Measurements from ENCODE around the gene RGS14.
A peak's percentile ranks its signal among the peaks of the same experiment; 100 is the strongest.
"Not testable (repeated sequence)": the region's sequence is repeated elsewhere in the genome, so short reads cannot be mapped to it uniquely, and the experiment has no call there.

The RGS14 gene

GRCh38 chr5:177357146-177357458 is 622 bp upstream of the RGS14 start:
- peaks cover 20 to 47% of the 10 kb centered on the region in 2 donors for H3K4me1 ChIP-seq (ENCODE audit: control insufficient read depth in 2 of 2, insufficient read depth in 2 of 2, low read length in 2 of 2)
- peaks cover 0 to 2% of the 10 kb centered on the region in 2 donors for H3K27me3 ChIP-seq (ENCODE audit: control insufficient read depth in 2 of 2, insufficient read depth in 2 of 2, low read length in 2 of 2)
- no peaks in the 10 kb centered on the region for H3K36me3 ChIP-seq (ENCODE audit: control insufficient read depth in 2 of 2, insufficient read depth in 2 of 2, low read length in 2 of 2)
- peak overlapping the region; percentile 62 to 75 for H3K4me3 ChIP-seq (ENCODE audit: low read length in 2 of 2)
- H3K9ac ChIP-seq (ENCODE audit: low read depth in 1 of 2, low read length in 2 of 2): no peak overlapping the region
- H3K27ac ChIP-seq (ENCODE audit: low read depth in 2 of 2, low read length in 2 of 2): peak overlapping the region in 1 of 2 donors; percentile 46
- H3K9me3 ChIP-seq (ENCODE audit: control insufficient read depth in 2 of 2, low read length in 2 of 2): no peaks in the 10 kb centered on the region

DNA sequence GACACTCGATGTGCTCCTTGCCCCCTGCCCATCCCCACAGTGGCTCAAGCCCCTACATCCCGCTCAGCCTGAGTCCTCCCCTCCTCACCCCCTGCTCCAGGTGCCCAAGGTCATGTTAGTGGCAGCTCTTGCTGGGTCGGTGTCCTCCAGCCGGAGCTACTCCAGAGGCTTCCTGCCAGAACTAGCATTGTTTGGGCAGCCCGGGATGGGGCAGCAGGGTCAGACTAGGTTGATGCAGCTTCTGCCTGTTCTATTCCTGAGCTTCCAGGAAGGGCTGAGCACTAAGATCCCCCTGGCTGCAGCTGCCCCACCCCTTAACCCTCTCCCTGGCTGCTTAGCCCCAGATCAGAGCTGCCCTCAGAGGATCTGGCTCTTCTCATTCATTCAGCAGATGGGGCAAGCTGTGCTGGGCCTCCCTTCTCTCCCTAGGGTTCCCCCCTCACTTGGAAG is 671 bp downstream of the RGS14 start:
- peak overlapping the region; percentile 31 to 46 for H3K27ac ChIP-seq (ENCODE audit: low read depth in 2 of 2, low read length in 2 of 2)
- H3K36me3 ChIP-seq (ENCODE audit: control insufficient read depth in 2 of 2, insufficient read depth in 2 of 2, low read length in 2 of 2): no peaks in the 10 kb centered on the region
- H3K9me3 ChIP-seq (ENCODE audit: control insufficient read depth in 2 of 2, low read length in 2 of 2): no peaks in the 10 kb centered on the region
- peak overlapping the region; percentile 64 to 65 for H3K9ac ChIP-seq (ENCODE audit: low read depth in 1 of 2, low read length in 2 of 2)
- H3K4me3 ChIP-seq (ENCODE audit: low read length in 2 of 2): peak overlapping the region; percentile 62 to 75
- no peaks in the 10 kb centered on the region for H3K27me3 ChIP-seq (ENCODE audit: control insufficient read depth in 2 of 2, insufficient read depth in 2 of 2, low read length in 2 of 2)
- H3K4me1 ChIP-seq (ENCODE audit: control insufficient read depth in 2 of 2, insufficient read depth in 2 of 2, low read length in 2 of 2): peaks cover 27 to 54% of the 10 kb centered on the region in 2 donors

DNA sequence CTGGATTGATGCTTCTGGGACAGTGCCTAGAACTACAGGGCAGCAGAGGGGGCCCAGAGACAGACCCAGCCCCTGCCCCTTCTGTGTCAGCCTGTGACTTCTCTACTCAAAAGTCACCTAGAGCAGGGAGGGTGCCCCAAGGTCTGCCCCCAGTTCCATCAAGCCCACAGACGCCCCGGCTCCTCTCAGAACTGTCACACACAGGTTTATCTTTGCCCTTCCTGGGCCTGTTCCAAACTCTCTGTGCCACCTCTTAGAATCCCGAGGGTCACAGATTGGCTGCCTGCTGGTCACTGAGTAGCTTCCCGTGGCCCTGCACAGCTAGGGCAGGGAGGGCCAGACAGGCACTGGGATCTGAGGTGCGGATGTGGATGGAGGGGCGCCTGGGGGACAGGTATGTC is 1.7 kb downstream of the RGS14 start:
- Histone ChIP-seq H3K9me3 (ENCODE audit: control insufficient read depth in 2 of 2, low read length in 2 of 2) (no peaks in the 10 kb centered on the region), H3K4me3 (ENCODE audit: low read length in 2 of 2) (peak overlapping the region in 1 of 2 donors; percentile 13), H3K27me3 (ENCODE audit: control insufficient read depth in 2 of 2, insufficient read depth in 2 of 2, low read length in 2 of 2) (no peaks in the 10 kb centered on the region), H3K4me1 (ENCODE audit: control insufficient read depth in 2 of 2, insufficient read depth in 2 of 2, low read length in 2 of 2) (peaks cover 27 to 58% of the 10 kb centered on the region in 2 donors), H3K9ac (ENCODE audit: low read depth in 1 of 2, low read length in 2 of 2) (peak overlapping the region in 1 of 2 donors; percentile 32), H3K27ac (ENCODE audit: low read depth in 2 of 2, low read length in 2 of 2) (no peak overlapping the region), H3K36me3 (ENCODE audit: control insufficient read depth in 2 of 2, insufficient read depth in 2 of 2, low read length in 2 of 2) (no peaks in the 10 kb centered on the region)

- H3K4me1 ChIP-seq (ENCODE audit: control insufficient read depth in 2 of 2, insufficient read depth in 2 of 2, low read length in 2 of 2): peaks cover 27 to 58% of the 10 kb centered on the region in 2 donors
- H3K9ac ChIP-seq (ENCODE audit: low read depth in 1 of 2, low read length in 2 of 2): peak overlapping the region in 1 of 2 donors; percentile 32
- no peaks in the 10 kb centered on the region for H3K27me3 ChIP-seq (ENCODE audit: control insufficient read depth in 2 of 2, insufficient read depth in 2 of 2, low read length in 2 of 2)
- H3K4me3 ChIP-seq (ENCODE audit: low read length in 2 of 2): peak overlapping the region in 1 of 2 donors; percentile 13
- no peaks in the 10 kb centered on the region for H3K36me3 ChIP-seq (ENCODE audit: control insufficient read depth in 2 of 2, insufficient read depth in 2 of 2, low read length in 2 of 2)
- H3K27ac ChIP-seq (ENCODE audit: low read depth in 2 of 2, low read length in 2 of 2): no peak overlapping the region
- no peaks in the 10 kb centered on the region for H3K9me3 ChIP-seq (ENCODE audit: control insufficient read depth in 2 of 2, low read length in 2 of 2)
Observed at GRCh38 chr5:177359860-177360259, 2.1 kb downstream of the RGS14 start.

- not testable (repeated sequence) for H3K9ac ChIP-seq (ENCODE audit: low read depth in 1 of 2, low read length in 2 of 2); H3K36me3 ChIP-seq (ENCODE audit: control insufficient read depth in 2 of 2, insufficient read depth in 2 of 2, low read length in 2 of 2); H3K9me3 ChIP-seq (ENCODE audit: control insufficient read depth in 2 of 2, low read length in 2 of 2); H3K27me3 ChIP-seq (ENCODE audit: control insufficient read depth in 2 of 2, insufficient read depth in 2 of 2, low read length in 2 of 2); H3K27ac ChIP-seq (ENCODE audit: low read depth in 2 of 2, low read length in 2 of 2); H3K4me3 ChIP-seq (ENCODE audit: low read length in 2 of 2)
- peaks cover 31 to 55% of the 10 kb centered on the region in 2 donors for H3K4me1 ChIP-seq (ENCODE audit: control insufficient read depth in 2 of 2, insufficient read depth in 2 of 2, low read length in 2 of 2)
Observed at GRCh38 chr5:177360740-177361139, 3.0 kb downstream of the RGS14 start.

DNA sequence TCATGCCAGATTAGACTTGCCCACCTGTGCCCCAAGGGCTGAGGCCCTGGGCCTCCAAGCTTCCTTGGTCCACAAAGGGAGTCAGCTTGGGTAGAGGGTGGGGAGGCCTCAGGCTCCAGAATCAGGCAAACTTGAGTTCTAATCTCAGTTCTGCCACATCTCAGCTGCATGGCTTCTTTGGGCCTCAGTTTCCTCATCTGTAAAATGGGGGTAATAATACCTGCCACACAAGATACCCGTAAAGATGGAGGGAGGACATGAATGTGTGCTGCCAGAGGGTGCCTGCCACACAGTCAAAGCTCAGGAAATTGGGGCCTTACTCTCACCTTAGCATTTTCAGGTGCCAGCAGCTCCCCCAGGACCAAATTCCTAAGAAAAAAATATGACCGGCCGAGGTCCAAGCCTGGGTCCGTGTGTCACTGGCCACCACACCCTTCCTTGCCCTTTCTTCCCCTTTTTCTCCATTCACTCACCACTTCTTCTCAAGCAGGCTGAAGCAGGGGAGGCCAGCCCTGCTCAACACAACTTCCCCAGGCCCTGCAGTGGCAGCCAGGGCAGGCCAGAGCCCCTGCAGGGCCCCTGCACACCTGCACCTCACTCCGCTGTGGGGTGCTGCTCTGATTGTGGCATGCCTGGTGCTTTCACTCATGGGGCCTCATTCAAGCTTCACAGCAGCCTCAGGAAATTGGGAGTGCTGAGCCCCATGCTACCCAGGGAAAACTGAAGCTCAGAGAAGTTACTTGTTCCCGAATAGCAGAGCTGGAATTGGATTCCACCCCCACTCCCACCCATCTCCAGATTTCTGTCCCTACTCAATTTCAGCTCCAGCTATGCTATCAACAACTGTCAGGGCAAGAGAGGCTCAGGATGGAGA is 3.9 kb downstream of the RGS14 start:
- no peaks in the 10 kb centered on the region for H3K9me3 ChIP-seq (ENCODE audit: control insufficient read depth in 2 of 2, low read length in 2 of 2)
- peaks cover 37 to 58% of the 10 kb centered on the region in 2 donors for H3K4me1 ChIP-seq (ENCODE audit: control insufficient read depth in 2 of 2, insufficient read depth in 2 of 2, low read length in 2 of 2)
- H3K9ac ChIP-seq (ENCODE audit: low read depth in 1 of 2, low read length in 2 of 2): no peak overlapping the region
- peak overlapping the region; percentile 39 to 63 for H3K27ac ChIP-seq (ENCODE audit: low read depth in 2 of 2, low read length in 2 of 2)
- no peaks in the 10 kb centered on the region for H3K27me3 ChIP-seq (ENCODE audit: control insufficient read depth in 2 of 2, insufficient read depth in 2 of 2, low read length in 2 of 2)
- H3K4me3 ChIP-seq (ENCODE audit: low read length in 2 of 2): peak overlapping the region in 1 of 2 donors; percentile 15
- H3K36me3 ChIP-seq (ENCODE audit: control insufficient read depth in 2 of 2, insufficient read depth in 2 of 2, low read length in 2 of 2): no peaks in the 10 kb centered on the region

DNA sequence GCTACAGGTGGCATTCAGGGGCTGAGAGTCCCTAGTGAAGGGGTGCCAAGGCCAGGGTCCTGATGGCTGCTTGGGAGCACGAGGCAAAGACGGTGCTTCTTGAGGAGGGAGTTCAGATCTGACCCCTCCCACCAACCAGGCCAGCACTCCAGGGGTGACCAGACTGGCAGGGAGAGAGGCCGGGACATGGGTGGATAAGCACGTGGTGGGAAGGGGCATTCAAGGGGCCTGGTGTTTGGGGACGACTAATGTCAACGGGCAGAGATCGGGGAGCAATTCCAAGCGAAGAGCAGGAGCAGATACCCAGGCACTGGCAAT is 4.5 kb downstream of the RGS14 start:
- H3K4me1 ChIP-seq (ENCODE audit: control insufficient read depth in 2 of 2, insufficient read depth in 2 of 2, low read length in 2 of 2): peaks cover 36 to 53% of the 10 kb centered on the region in 2 donors
- H3K27ac ChIP-seq (ENCODE audit: low read depth in 2 of 2, low read length in 2 of 2): peak overlapping the region; percentile 39 to 63
- no peaks in the 10 kb centered on the region for H3K9me3 ChIP-seq (ENCODE audit: control insufficient read depth in 2 of 2, low read length in 2 of 2)
- peak overlapping the region; percentile 56 to 72 for H3K4me3 ChIP-seq (ENCODE audit: low read length in 2 of 2)
- peak overlapping the region in 1 of 2 donors; percentile 41 for H3K9ac ChIP-seq (ENCODE audit: low read depth in 1 of 2, low read length in 2 of 2)
- H3K36me3 ChIP-seq (ENCODE audit: control insufficient read depth in 2 of 2, insufficient read depth in 2 of 2, low read length in 2 of 2): no peaks in the 10 kb centered on the region
- no peaks in the 10 kb centered on the region for H3K27me3 ChIP-seq (ENCODE audit: control insufficient read depth in 2 of 2, insufficient read depth in 2 of 2, low read length in 2 of 2)

- Histone ChIP-seq H3K9me3 (ENCODE audit: control insufficient read depth in 2 of 2, low read length in 2 of 2) (no peaks in the 10 kb centered on the region), H3K27ac (ENCODE audit: low read depth in 2 of 2, low read length in 2 of 2) (peak overlapping the region; percentile 39 to 63), H3K4me3 (ENCODE audit: low read length in 2 of 2) (peak overlapping the region; percentile 56 to 72), H3K9ac (ENCODE audit: low read depth in 1 of 2, low read length in 2 of 2) (peak overlapping the region; percentile 24 to 41), H3K36me3 (ENCODE audit: control insufficient read depth in 2 of 2, insufficient read depth in 2 of 2, low read length in 2 of 2) (no peaks in the 10 kb centered on the region), H3K4me1 (ENCODE audit: control insufficient read depth in 2 of 2, insufficient read depth in 2 of 2, low read length in 2 of 2) (peaks cover 37 to 54% of the 10 kb centered on the region in 2 donors), H3K27me3 (ENCODE audit: control insufficient read depth in 2 of 2, insufficient read depth in 2 of 2, low read length in 2 of 2) (no peaks in the 10 kb centered on the region)
Observed at GRCh38 chr5:177362610-177363507, 5.1 kb downstream of the RGS14 start.

GRCh38 chr5:177363565-177363964 is 5.8 kb downstream of the RGS14 start:
- H3K4me1 ChIP-seq (ENCODE audit: control insufficient read depth in 2 of 2, insufficient read depth in 2 of 2, low read length in 2 of 2): peaks cover 30 to 47% of the 10 kb centered on the region in 2 donors
- H3K27me3 ChIP-seq (ENCODE audit: control insufficient read depth in 2 of 2, insufficient read depth in 2 of 2, low read length in 2 of 2): no peaks in the 10 kb centered on the region
- H3K36me3 ChIP-seq (ENCODE audit: control insufficient read depth in 2 of 2, insufficient read depth in 2 of 2, low read length in 2 of 2): peaks cover 0 to 4% of the 10 kb centered on the region in 2 donors
- no peaks in the 10 kb centered on the region for H3K9me3 ChIP-seq (ENCODE audit: control insufficient read depth in 2 of 2, low read length in 2 of 2)
- peak overlapping the region; percentile 56 to 72 for H3K4me3 ChIP-seq (ENCODE audit: low read length in 2 of 2)
- H3K27ac ChIP-seq (ENCODE audit: low read depth in 2 of 2, low read length in 2 of 2): peak overlapping the region; percentile 39 to 63
- H3K9ac ChIP-seq (ENCODE audit: low read depth in 1 of 2, low read length in 2 of 2): peak overlapping the region in 1 of 2 donors; percentile 39
